ENCODE results near the gene MRPL10. TPM values are rescaled to one million over a fixed set of nuclear protein-coding genes. Genes with fewer than 3 reads are reported as not detected.
A peak's percentile ranks its signal among the peaks of the same experiment; 100 is the strongest.

MRPL10 gene
- polyA plus RNA-seq, 4 donors = 47.0 to 54.1 (median 50.7) TPM

GRCh38 chr17:47822785-47823184 lies 8.6 kb downstream of the MRPL10 start:
- WGBS, 3 donors = 91 to 95% (median 92%) methylated on average over 4 of the region's 4 CpGs
- no peak overlapping the region for H3K27ac ChIP-seq (ENCODE audit: low read depth in 1 of 3, low read length in 2 of 3)
- H3K36me3 ChIP-seq (ENCODE audit: control insufficient read depth in 3 of 3, insufficient read depth in 2 of 3, low read depth in 1 of 3, low read length in 3 of 3) = peaks cover 11 to 63% (median 20%) of the 10 kb centered on the region in 3 donors
- DNase-seq = no peak
- H3K4me3 ChIP-seq (ENCODE audit: low read depth in 1 of 3, low read length in 3 of 3) = no peak overlapping the region
- FAIRE-seq = no peak
- peaks cover 0 to 22% (median 0%) of the 10 kb centered on the region in 3 donors for H3K4me1 ChIP-seq (ENCODE audit: control insufficient read depth in 3 of 3, insufficient read depth in 2 of 3, low read depth in 1 of 3, low read length in 2 of 3)
- H3K9me3 ChIP-seq (ENCODE audit: control insufficient read depth in 2 of 2, insufficient read depth in 1 of 2, low read depth in 1 of 2, low read length in 1 of 2) = no peaks in the 10 kb centered on the region
- no peaks in the 10 kb centered on the region for H3K27me3 ChIP-seq (ENCODE audit: control insufficient read depth in 3 of 3, insufficient read depth in 3 of 3, low read length in 3 of 3)

- H3K4me3 ChIP-seq (ENCODE audit: low read depth in 1 of 3, low read length in 3 of 3) = peak within 1 kb of the TSS; percentile 61 to 81 (median 71)
- H3K9me3 ChIP-seq (ENCODE audit: control insufficient read depth in 2 of 2, insufficient read depth in 1 of 2, low read depth in 1 of 2, low read length in 1 of 2) = no peaks in the 10 kb centered on the region
- peak within 1 kb of the TSS; percentile 76 to 96 (median 94) for H3K27ac ChIP-seq (ENCODE audit: low read depth in 1 of 3, low read length in 2 of 3)
- peaks cover 0 to 22% (median 0%) of the 10 kb centered on the region in 3 donors for H3K4me1 ChIP-seq (ENCODE audit: control insufficient read depth in 3 of 3, insufficient read depth in 2 of 3, low read depth in 1 of 3, low read length in 2 of 3)
- DNase-seq = peak; percentile 90
- no peak for FAIRE-seq
- 1 to 6% (median 5%) methylated on average over 21 of the region's 21 CpGs for WGBS, 3 donors
- peaks cover 15 to 63% (median 19%) of the 10 kb centered on the region in 3 donors for H3K36me3 ChIP-seq (ENCODE audit: control insufficient read depth in 3 of 3, insufficient read depth in 2 of 3, low read depth in 1 of 3, low read length in 3 of 3)
- H3K27me3 ChIP-seq (ENCODE audit: control insufficient read depth in 3 of 3, insufficient read depth in 3 of 3, low read length in 3 of 3) = no peaks in the 10 kb centered on the region
These were observed 9.6 kb downstream of the MRPL10 start, which contains the start of gene OSBPL7 for GRCh38 chr17:47821424-47822391. OSBPL7 (minus strand) TSS chr17:47821794; CDS start chr17:47820278, 1,516 bp downstream.

- no peaks in the 10 kb centered on the region for H3K9me3 ChIP-seq (ENCODE audit: control insufficient read depth in 2 of 2, insufficient read depth in 1 of 2, low read depth in 1 of 2, low read length in 1 of 2)
- H3K4me1 ChIP-seq (ENCODE audit: control insufficient read depth in 3 of 3, insufficient read depth in 2 of 3, low read depth in 1 of 3, low read length in 2 of 3) = peaks cover 0 to 22% (median 0%) of the 10 kb centered on the region in 3 donors
- H3K36me3 ChIP-seq (ENCODE audit: control insufficient read depth in 3 of 3, insufficient read depth in 2 of 3, low read depth in 1 of 3, low read length in 3 of 3) = peaks cover 12 to 63% (median 21%) of the 10 kb centered on the region in 3 donors
- peak overlapping the region; percentile 61 to 81 (median 71) for H3K4me3 ChIP-seq (ENCODE audit: low read depth in 1 of 3, low read length in 3 of 3)
- H3K27me3 ChIP-seq (ENCODE audit: control insufficient read depth in 3 of 3, insufficient read depth in 3 of 3, low read length in 3 of 3) = no peaks in the 10 kb centered on the region
- WGBS, 3 donors = 3 to 8% (median 4%) methylated on average over 4 of the region's 4 CpGs
- peak overlapping the region; percentile 76 to 96 (median 94) for H3K27ac ChIP-seq (ENCODE audit: low read depth in 1 of 3, low read length in 2 of 3)
- DNase-seq = peak; percentile 22 to 39
- FAIRE-seq = no peak
These were observed 10.3 kb downstream of the MRPL10 start for GRCh38 chr17:47821031-47821423.

- DNase-seq = peak; percentile 74 to 96
- peaks cover 15 to 67% (median 26%) of the 10 kb centered on the region in 3 donors for H3K36me3 ChIP-seq (ENCODE audit: control insufficient read depth in 3 of 3, insufficient read depth in 2 of 3, low read depth in 1 of 3, low read length in 3 of 3)
- peak overlapping the region in 2 of 3 donors; percentile 61 to 81 for H3K4me3 ChIP-seq (ENCODE audit: low read depth in 1 of 3, low read length in 3 of 3)
These were observed 11.1 kb downstream of the MRPL10 start for GRCh38 chr17:47820033-47820789.

GRCh38 chr17:47819475-47819874 lies 11.9 kb downstream of the MRPL10 start:
- Histone ChIP-seq H3K9me3 (ENCODE audit: control insufficient read depth in 2 of 2, insufficient read depth in 1 of 2, low read depth in 1 of 2, low read length in 1 of 2) (no peaks in the 10 kb centered on the region), H3K27me3 (ENCODE audit: control insufficient read depth in 3 of 3, insufficient read depth in 3 of 3, low read length in 3 of 3) (no peaks in the 10 kb centered on the region), H3K27ac (ENCODE audit: low read depth in 1 of 3, low read length in 2 of 3) (peak overlapping the region in 2 of 3 donors; percentile 33 to 94), H3K4me3 (ENCODE audit: low read depth in 1 of 3, low read length in 3 of 3) (peak overlapping the region in 1 of 3 donors; percentile 15), H3K36me3 (ENCODE audit: control insufficient read depth in 3 of 3, insufficient read depth in 2 of 3, low read depth in 1 of 3, low read length in 3 of 3) (peaks cover 15 to 69% (median 32%) of the 10 kb centered on the region in 3 donors), H3K4me1 (ENCODE audit: control insufficient read depth in 3 of 3, insufficient read depth in 2 of 3, low read depth in 1 of 3, low read length in 2 of 3) (peaks cover 0 to 22% (median 0%) of the 10 kb centered on the region in 3 donors)
- DNase-seq = no peak
- FAIRE-seq = no peak
- WGBS, 3 donors = 74 to 84% (median 77%) methylated on average over 10 of the region's 10 CpGs

More at GRCh38 chr17:47820033-47820789, 11.1 kb downstream of the MRPL10 start:
- Histone ChIP-seq H3K9me3 (ENCODE audit: control insufficient read depth in 2 of 2, insufficient read depth in 1 of 2, low read depth in 1 of 2, low read length in 1 of 2) (no peaks in the 10 kb centered on the region), H3K27ac (ENCODE audit: low read depth in 1 of 3, low read length in 2 of 3) (peak overlapping the region; percentile 76 to 96 (median 94)), H3K27me3 (ENCODE audit: control insufficient read depth in 3 of 3, insufficient read depth in 3 of 3, low read length in 3 of 3) (no peaks in the 10 kb centered on the region), H3K4me1 (ENCODE audit: control insufficient read depth in 3 of 3, insufficient read depth in 2 of 3, low read depth in 1 of 3, low read length in 2 of 3) (peaks cover 0 to 22% (median 0%) of the 10 kb centered on the region in 3 donors)
- WGBS, 3 donors = 17 to 48% (median 26%) methylated on average over 12 of the region's 12 CpGs
- FAIRE-seq = no peak

DNA sequence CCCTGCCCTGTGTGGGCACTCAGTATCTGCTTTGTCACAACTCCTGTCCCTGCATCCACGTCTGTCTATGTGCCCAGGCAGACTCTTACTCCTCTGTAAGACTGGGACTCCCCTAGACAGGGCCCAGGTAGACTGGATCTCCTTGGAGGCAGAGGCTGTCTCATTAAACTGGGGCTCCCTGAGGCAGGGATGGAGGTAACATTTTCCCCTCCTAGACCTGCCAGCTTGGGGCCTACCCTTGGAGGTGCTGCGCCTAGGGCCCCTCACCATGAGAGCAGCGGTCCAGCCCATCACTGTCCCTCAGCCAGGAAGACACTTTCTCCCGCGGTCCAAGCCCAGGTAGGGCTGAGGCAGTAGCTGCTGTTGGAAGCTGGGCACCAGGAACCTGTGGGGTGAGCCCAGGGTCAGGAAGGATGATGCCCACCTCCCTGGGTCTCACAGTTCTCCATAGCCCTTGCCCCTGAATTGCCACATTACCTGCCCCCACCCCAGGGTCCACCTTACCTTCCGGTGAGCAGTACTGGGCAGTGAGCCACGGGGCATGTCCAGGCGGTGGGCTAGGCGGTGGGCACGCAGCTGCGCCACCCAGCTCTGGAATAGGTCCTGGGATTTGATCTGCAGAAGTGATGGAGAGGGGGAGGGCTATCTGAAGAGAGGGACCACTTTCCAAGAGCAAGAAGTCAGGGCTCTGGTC lies 13.2 kb downstream of the MRPL10 start:
- 93 to 96% (median 94%) methylated on average over 11 of the region's 11 CpGs for WGBS, 3 donors
- no peaks in the 10 kb centered on the region for H3K9me3 ChIP-seq (ENCODE audit: control insufficient read depth in 2 of 2, insufficient read depth in 1 of 2, low read depth in 1 of 2, low read length in 1 of 2)
- FAIRE-seq (no peak), DNase-seq (no peak)
- H3K4me3 ChIP-seq (ENCODE audit: low read depth in 1 of 3, low read length in 3 of 3) = no peak overlapping the region
- peaks cover 12 to 70% (median 39%) of the 10 kb centered on the region in 3 donors for H3K36me3 ChIP-seq (ENCODE audit: control insufficient read depth in 3 of 3, insufficient read depth in 2 of 3, low read depth in 1 of 3, low read length in 3 of 3)
- peaks cover 0 to 22% (median 0%) of the 10 kb centered on the region in 3 donors for H3K4me1 ChIP-seq (ENCODE audit: control insufficient read depth in 3 of 3, insufficient read depth in 2 of 3, low read depth in 1 of 3, low read length in 2 of 3)
- no peaks in the 10 kb centered on the region for H3K27me3 ChIP-seq (ENCODE audit: control insufficient read depth in 3 of 3, insufficient read depth in 3 of 3, low read length in 3 of 3)
- H3K27ac ChIP-seq (ENCODE audit: low read depth in 1 of 3, low read length in 2 of 3) = no peak overlapping the region

GRCh38 chr17:47816947-47817346 lies 14.4 kb downstream of the MRPL10 start:
- Histone ChIP-seq H3K4me1 (ENCODE audit: control insufficient read depth in 3 of 3, insufficient read depth in 2 of 3, low read depth in 1 of 3, low read length in 2 of 3) (peaks cover 0 to 18% (median 0%) of the 10 kb centered on the region in 3 donors), H3K27ac (ENCODE audit: low read depth in 1 of 3, low read length in 2 of 3) (no peak overlapping the region), H3K9me3 (ENCODE audit: control insufficient read depth in 2 of 2, insufficient read depth in 1 of 2, low read depth in 1 of 2, low read length in 1 of 2) (no peaks in the 10 kb centered on the region), H3K36me3 (ENCODE audit: control insufficient read depth in 3 of 3, insufficient read depth in 2 of 3, low read depth in 1 of 3, low read length in 3 of 3) (peaks cover 12 to 77% (median 43%) of the 10 kb centered on the region in 3 donors), H3K27me3 (ENCODE audit: control insufficient read depth in 3 of 3, insufficient read depth in 3 of 3, low read length in 3 of 3) (no peaks in the 10 kb centered on the region), H3K4me3 (ENCODE audit: low read depth in 1 of 3, low read length in 3 of 3) (no peak overlapping the region)
- DNase-seq (no peak), FAIRE-seq (no peak)
- WGBS, 3 donors = 96 to 99% (median 98%) methylated on average over 10 of the region's 10 CpGs

Data from small intestine (tissue), 7 donors.